Endothelial cell of umbilical vein (primary cell): ENCODE data around the gene OSBPL10.

Experiments
- EZH2 ChIP-seq: IDR thresholded peaks from 2 replicates; pipeline ENCODE4 v1.6.1; 2012; ENCODE audit warnings: borderline replicate concordance, low read depth, mild to moderate bottlenecking, moderate library complexity, low read length, inconsistent platforms; ENCODE audit not compliant: severe bottlenecking
- MYC ChIP-seq: IDR thresholded peaks from one replicate; pipeline ENCODE4 v1.6.1; 2011; ENCODE audit warnings: mild to moderate bottlenecking, low read depth, low read length
- POLR2A ChIP-seq: IDR thresholded peaks from 2 replicates; pipeline ENCODE4 v1.6.1; 2012; ENCODE audit warnings: low read depth, mild to moderate bottlenecking, control low read depth, low read length
- TF ChIP-seq, protein P1 (sequence below), 2 donors: IDR thresholded peaks; 1 replicate in 1 of 2; 2 replicates in 1 of 2; pipeline ENCODE4 v1.5.1; 2011; ENCODE audit warnings: low read length in 2 of 2, mild to moderate bottlenecking in 2 of 2, moderate library complexity in 2 of 2, control low read depth in 1 of 2, inconsistent platforms in 1 of 2, low read depth in 1 of 2; ENCODE audit not compliant: insufficient read depth in 1 of 2; ENCODE audit errors: extremely low read depth in 1 of 2

GRCh38 chr3:31891876-31892455 is 89.1 kb downstream of the OSBPL10 start:
- TF ChIP-seq, protein P1, sequence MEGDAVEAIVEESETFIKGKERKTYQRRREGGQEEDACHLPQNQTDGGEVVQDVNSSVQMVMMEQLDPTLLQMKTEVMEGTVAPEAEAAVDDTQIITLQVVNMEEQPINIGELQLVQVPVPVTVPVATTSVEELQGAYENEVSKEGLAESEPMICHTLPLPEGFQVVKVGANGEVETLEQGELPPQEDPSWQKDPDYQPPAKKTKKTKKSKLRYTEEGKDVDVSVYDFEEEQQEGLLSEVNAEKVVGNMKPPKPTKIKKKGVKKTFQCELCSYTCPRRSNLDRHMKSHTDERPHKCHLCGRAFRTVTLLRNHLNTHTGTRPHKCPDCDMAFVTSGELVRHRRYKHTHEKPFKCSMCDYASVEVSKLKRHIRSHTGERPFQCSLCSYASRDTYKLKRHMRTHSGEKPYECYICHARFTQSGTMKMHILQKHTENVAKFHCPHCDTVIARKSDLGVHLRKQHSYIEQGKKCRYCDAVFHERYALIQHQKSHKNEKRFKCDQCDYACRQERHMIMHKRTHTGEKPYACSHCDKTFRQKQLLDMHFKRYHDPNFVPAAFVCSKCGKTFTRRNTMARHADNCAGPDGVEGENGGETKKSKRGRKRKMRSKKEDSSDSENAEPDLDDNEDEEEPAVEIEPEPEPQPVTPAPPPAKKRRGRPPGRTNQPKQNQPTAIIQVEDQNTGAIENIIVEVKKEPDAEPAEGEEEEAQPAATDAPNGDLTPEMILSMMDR (IDR thresholded peaks at IDR 0.05; ENCODE audit: extremely low read depth in 1 of 2, insufficient read depth in 1 of 2, low read depth in 1 of 2, low read length in 2 of 2): no peak
- TF ChIP-seq POLR2A (no peak), EZH2 (no peak), MYC (no peak)
